ENCODE results near the gene OTULINL. TPM values are rescaled to one million over a fixed set of nuclear protein-coding genes. Genes with fewer than 3 reads are reported as not detected.

OTULINL gene
- total RNA-seq, 1 experiment from 2014 or later: not detected

GRCh38 chr5:14588758-14589543, 7.4 kb downstream of the OTULINL start:
- Histone ChIP-seq H3K27ac (ENCODE audit: low read length) (no peak overlapping the region), H3K9me3 (ENCODE audit: low read length) (no peaks in the 10 kb centered on the region), H3K27me3 (ENCODE audit: low read length) (no peaks in the 10 kb centered on the region), H3K4me2 (ENCODE audit: low read depth, low read length, poor library complexity, severe bottlenecking) (no peak overlapping the region), H2AFZ (ENCODE audit: low read length) (no peak overlapping the region), H3K9me2 (replicated peaks; ENCODE audit: insufficient read depth, low read length) (no peaks in the 10 kb centered on the region), H3K4me3 (ENCODE audit: low read length) (no peak overlapping the region), H4K20me1 (ENCODE audit: insufficient read depth, low read depth, low read length) (no peaks in the 10 kb centered on the region), H3K9ac (ENCODE audit: low read length) (no peak overlapping the region), H3K79me2 (ENCODE audit: low read length) (no peaks in the 10 kb centered on the region), H3K4me1 (ENCODE audit: low read length) (no peaks in the 10 kb centered on the region), H3K36me3 (ENCODE audit: insufficient read depth, low read length) (no peaks in the 10 kb centered on the region)
- no peak for DNase-seq

GRCh38 chr5:14590949-14591348, 9.4 kb downstream of the OTULINL start:
- Histone ChIP-seq H3K4me2 (ENCODE audit: low read depth, low read length, poor library complexity, severe bottlenecking) (no peak overlapping the region), H3K9me2 (replicated peaks; ENCODE audit: insufficient read depth, low read length) (no peaks in the 10 kb centered on the region), H3K36me3 (ENCODE audit: insufficient read depth, low read length) (no peaks in the 10 kb centered on the region), H3K27me3 (ENCODE audit: low read length) (no peaks in the 10 kb centered on the region), H3K27ac (ENCODE audit: low read length) (no peak overlapping the region), H3K4me3 (ENCODE audit: low read length) (no peak overlapping the region), H3K9ac (ENCODE audit: low read length) (no peak overlapping the region), H3K4me1 (ENCODE audit: low read length) (no peaks in the 10 kb centered on the region), H2AFZ (ENCODE audit: low read length) (no peak overlapping the region), H3K79me2 (ENCODE audit: low read length) (no peaks in the 10 kb centered on the region), H4K20me1 (ENCODE audit: insufficient read depth, low read depth, low read length) (no peaks in the 10 kb centered on the region), H3K9me3 (ENCODE audit: low read length) (no peaks in the 10 kb centered on the region)
- DNase-seq: no peak

GRCh38 chr5:14591548-14591947, 10.0 kb downstream of the OTULINL start:
- no peaks in the 10 kb centered on the region for H3K9me2 ChIP-seq (replicated peaks; ENCODE audit: insufficient read depth, low read length)
- no peak overlapping the region for H2AFZ ChIP-seq (ENCODE audit: low read length)
- H3K79me2 ChIP-seq (ENCODE audit: low read length): no peaks in the 10 kb centered on the region
- H3K9me3 ChIP-seq (ENCODE audit: low read length): no peaks in the 10 kb centered on the region
- no peaks in the 10 kb centered on the region for H4K20me1 ChIP-seq (ENCODE audit: insufficient read depth, low read depth, low read length)
- no peak overlapping the region for H3K27ac ChIP-seq (ENCODE audit: low read length)
- H3K4me1 ChIP-seq (ENCODE audit: low read length): no peaks in the 10 kb centered on the region
- H3K27me3 ChIP-seq (ENCODE audit: low read length): no peaks in the 10 kb centered on the region
- H3K36me3 ChIP-seq (ENCODE audit: insufficient read depth, low read length): no peaks in the 10 kb centered on the region
- H3K4me2 ChIP-seq (ENCODE audit: low read depth, low read length, poor library complexity, severe bottlenecking): no peak overlapping the region
- DNase-seq: no peak
- no peak overlapping the region for H3K9ac ChIP-seq (ENCODE audit: low read length)
- no peak overlapping the region for H3K4me3 ChIP-seq (ENCODE audit: low read length)

- no peaks in the 10 kb centered on the region for H3K4me1 ChIP-seq (ENCODE audit: low read length)
- no peak overlapping the region for H3K4me3 ChIP-seq (ENCODE audit: low read length)
- no peaks in the 10 kb centered on the region for H3K9me2 ChIP-seq (replicated peaks; ENCODE audit: insufficient read depth, low read length)
- H3K27me3 ChIP-seq (ENCODE audit: low read length): no peaks in the 10 kb centered on the region
- H3K36me3 ChIP-seq (ENCODE audit: insufficient read depth, low read length): no peaks in the 10 kb centered on the region
- H4K20me1 ChIP-seq (ENCODE audit: insufficient read depth, low read depth, low read length): no peaks in the 10 kb centered on the region
- no peak for DNase-seq
- H3K4me2 ChIP-seq (ENCODE audit: low read depth, low read length, poor library complexity, severe bottlenecking): no peak overlapping the region
- no peaks in the 10 kb centered on the region for H3K9me3 ChIP-seq (ENCODE audit: low read length)
- no peak overlapping the region for H3K27ac ChIP-seq (ENCODE audit: low read length)
- no peak overlapping the region for H2AFZ ChIP-seq (ENCODE audit: low read length)
- no peaks in the 10 kb centered on the region for H3K79me2 ChIP-seq (ENCODE audit: low read length)
- H3K9ac ChIP-seq (ENCODE audit: low read length): no peak overlapping the region
Measured at GRCh38 chr5:14593326-14594021, 11.9 kb downstream of the OTULINL start.

- Histone ChIP-seq H2AFZ (ENCODE audit: low read length) (no peak overlapping the region), H3K27me3 (ENCODE audit: low read length) (no peaks in the 10 kb centered on the region), H3K4me2 (ENCODE audit: low read depth, low read length, poor library complexity, severe bottlenecking) (no peak overlapping the region), H3K9me3 (ENCODE audit: low read length) (no peaks in the 10 kb centered on the region), H3K9ac (ENCODE audit: low read length) (no peak overlapping the region), H3K9me2 (replicated peaks; ENCODE audit: insufficient read depth, low read length) (no peaks in the 10 kb centered on the region), H3K27ac (ENCODE audit: low read length) (no peak overlapping the region), H3K36me3 (ENCODE audit: insufficient read depth, low read length) (no peaks in the 10 kb centered on the region), H3K4me3 (ENCODE audit: low read length) (no peak overlapping the region), H3K4me1 (ENCODE audit: low read length) (no peaks in the 10 kb centered on the region), H3K79me2 (ENCODE audit: low read length) (no peaks in the 10 kb centered on the region), H4K20me1 (ENCODE audit: insufficient read depth, low read depth, low read length) (no peaks in the 10 kb centered on the region)
- DNase-seq: no peak
Measured at GRCh38 chr5:14594378-14595074, 12.9 kb downstream of the OTULINL start.

- Histone ChIP-seq H3K9me3 (ENCODE audit: low read length) (no peaks in the 10 kb centered on the region), H3K36me3 (ENCODE audit: insufficient read depth, low read length) (no peaks in the 10 kb centered on the region), H4K20me1 (ENCODE audit: insufficient read depth, low read depth, low read length) (no peaks in the 10 kb centered on the region), H3K4me2 (ENCODE audit: low read depth, low read length, poor library complexity, severe bottlenecking) (no peak overlapping the region), H3K27ac (ENCODE audit: low read length) (no peak overlapping the region), H3K4me3 (ENCODE audit: low read length) (no peak overlapping the region), H3K27me3 (ENCODE audit: low read length) (no peaks in the 10 kb centered on the region), H3K9ac (ENCODE audit: low read length) (no peak overlapping the region), H3K79me2 (ENCODE audit: low read length) (no peaks in the 10 kb centered on the region), H2AFZ (ENCODE audit: low read length) (no peak overlapping the region), H3K9me2 (replicated peaks; ENCODE audit: insufficient read depth, low read length) (no peaks in the 10 kb centered on the region), H3K4me1 (ENCODE audit: low read length) (no peaks in the 10 kb centered on the region)
- no peak for DNase-seq
Measured at GRCh38 chr5:14595189-14595588, 13.6 kb downstream of the OTULINL start.

GRCh38 chr5:14595891-14596290, 14.3 kb downstream of the OTULINL start:
- no peaks in the 10 kb centered on the region for H3K4me1 ChIP-seq (ENCODE audit: low read length)
- DNase-seq: no peak

GRCh38 chr5:14597080-14597479, 15.5 kb downstream of the OTULINL start:
- no peaks in the 10 kb centered on the region for H3K9me3 ChIP-seq (ENCODE audit: low read length)
- H3K9ac ChIP-seq (ENCODE audit: low read length): no peak overlapping the region
- H3K4me3 ChIP-seq (ENCODE audit: low read length): no peak overlapping the region
- H3K36me3 ChIP-seq (ENCODE audit: insufficient read depth, low read length): no peaks in the 10 kb centered on the region
- no peak overlapping the region for H3K27ac ChIP-seq (ENCODE audit: low read length)
- H3K4me2 ChIP-seq (ENCODE audit: low read depth, low read length, poor library complexity, severe bottlenecking): no peak overlapping the region
- H3K27me3 ChIP-seq (ENCODE audit: low read length): no peaks in the 10 kb centered on the region
- no peaks in the 10 kb centered on the region for H3K79me2 ChIP-seq (ENCODE audit: low read length)
- no peak for DNase-seq
- no peak overlapping the region for H2AFZ ChIP-seq (ENCODE audit: low read length)
- H4K20me1 ChIP-seq (ENCODE audit: insufficient read depth, low read depth, low read length): no peaks in the 10 kb centered on the region
- H3K4me1 ChIP-seq (ENCODE audit: low read length): no peaks in the 10 kb centered on the region
- H3K9me2 ChIP-seq (replicated peaks; ENCODE audit: insufficient read depth, low read length): no peaks in the 10 kb centered on the region

More at GRCh38 chr5:14595891-14596290, 14.3 kb downstream of the OTULINL start:
- Histone ChIP-seq H3K27me3 (ENCODE audit: low read length) (no peaks in the 10 kb centered on the region), H4K20me1 (ENCODE audit: insufficient read depth, low read depth, low read length) (no peaks in the 10 kb centered on the region), H3K9me3 (ENCODE audit: low read length) (no peaks in the 10 kb centered on the region), H2AFZ (ENCODE audit: low read length) (no peak overlapping the region), H3K9ac (ENCODE audit: low read length) (no peak overlapping the region), H3K4me2 (ENCODE audit: low read depth, low read length, poor library complexity, severe bottlenecking) (no peak overlapping the region), H3K36me3 (ENCODE audit: insufficient read depth, low read length) (no peaks in the 10 kb centered on the region), H3K27ac (ENCODE audit: low read length) (no peak overlapping the region), H3K79me2 (ENCODE audit: low read length) (no peaks in the 10 kb centered on the region), H3K9me2 (replicated peaks; ENCODE audit: insufficient read depth, low read length) (no peaks in the 10 kb centered on the region), H3K4me3 (ENCODE audit: low read length) (no peak overlapping the region)

Data from Karpas-422 (cell line).